Trophoblast cell (in vitro differentiated cells and primary cell): Measurements from ENCODE around the gene SNTG2.

Source experiments
- DNase-seq, 2 donors: peaks; one replicate each; pipeline ENCODE4 v3.0.0-alpha.2; 2016
- H2AFZ ChIP-seq: 2 replicates; pipeline ENCODE4 v1.6.1; 2013; ENCODE audit warnings: low read length, moderate library complexity, mild to moderate bottlenecking; ENCODE audit not compliant: insufficient read depth, poor library complexity
- H2AK5ac ChIP-seq: 2 replicates; pipeline ENCODE4 v1.6.1; 2013; ENCODE audit warnings: mild to moderate bottlenecking, low read length
- H2BK120ac ChIP-seq: 2 replicates; pipeline ENCODE4 v1.6.1; 2013; ENCODE audit warnings: low read length, mild to moderate bottlenecking, moderate library complexity; ENCODE audit not compliant: insufficient read depth, poor library complexity
- H2BK12ac ChIP-seq: 2 replicates; pipeline ENCODE4 v1.6.1; 2013; ENCODE audit warnings: mild to moderate bottlenecking, low read length, moderate library complexity
- H2BK5ac ChIP-seq: 2 replicates; pipeline ENCODE4 v1.6.1; 2013; ENCODE audit warnings: low read length, low read depth, moderate library complexity, mild to moderate bottlenecking; ENCODE audit not compliant: poor library complexity
- H3K14ac ChIP-seq: 2 replicates; pipeline ENCODE4 v1.6.1; 2013; ENCODE audit warnings: mild to moderate bottlenecking, low read length
- H3K18ac ChIP-seq: 2 replicates; pipeline ENCODE4 v1.6.1; 2013; ENCODE audit warnings: mild to moderate bottlenecking, low read length
- H3K23ac ChIP-seq: 2 replicates; pipeline ENCODE4 v1.6.1; 2013; ENCODE audit warnings: low read length
- H3K27ac ChIP-seq: 2 replicates; pipeline ENCODE4 v1.5.1; 2013; ENCODE audit warnings: low read depth, mild to moderate bottlenecking, inconsistent platforms, low read length, moderate library complexity
- H3K27me3 ChIP-seq: 2 replicates; pipeline ENCODE4 v1.6.1; 2013; ENCODE audit warnings: inconsistent platforms, mild to moderate bottlenecking, low read length, moderate library complexity; ENCODE audit not compliant: insufficient read depth
- H3K36me3 ChIP-seq, 2 experiments: 1 replicate in 1 of 2; 2 replicates in 1 of 2; pipeline ENCODE4 v1.6.1; 2013; ENCODE audit warnings: low read length in 2 of 2, mild to moderate bottlenecking in 2 of 2, moderate library complexity in 1 of 2; ENCODE audit not compliant: insufficient read depth in 2 of 2, control insufficient read depth in 1 of 2
- H3K4ac ChIP-seq: 2 replicates; pipeline ENCODE4 v1.6.1; 2013; ENCODE audit warnings: low read depth, mild to moderate bottlenecking, low read length, moderate library complexity
- H3K4me1 ChIP-seq, 2 experiments: 1 replicate in 1 of 2; 2 replicates in 1 of 2; pipeline ENCODE4 v1.6.1; 2013; ENCODE audit warnings: low read length in 2 of 2, mild to moderate bottlenecking in 2 of 2, moderate library complexity in 1 of 2; ENCODE audit not compliant: insufficient read depth in 2 of 2, control insufficient read depth in 1 of 2
- H3K4me2 ChIP-seq: 2 replicates; pipeline ENCODE4 v1.6.1; 2013; ENCODE audit warnings: inconsistent platforms, mild to moderate bottlenecking, low read length, moderate library complexity
- H3K4me3 ChIP-seq: 2 replicates; pipeline ENCODE4 v1.5.1; 2013; ENCODE audit warnings: mild to moderate bottlenecking, low read depth, low read length, inconsistent platforms
- H3K79me1 ChIP-seq: one replicate; pipeline ENCODE4 v1.6.1; 2013; ENCODE audit warnings: low read length
- H3K79me2 ChIP-seq: 2 replicates; pipeline ENCODE4 v1.6.1; 2013; ENCODE audit warnings: low read length, mild to moderate bottlenecking; ENCODE audit not compliant: control insufficient read depth, insufficient read depth, poor library complexity
- H3K9ac ChIP-seq: 2 replicates; pipeline ENCODE4 v1.6.1; 2013; ENCODE audit warnings: mild to moderate bottlenecking, low read length
- H3K9me3 ChIP-seq: 2 replicates; pipeline ENCODE4 v1.6.1; 2013; ENCODE audit warnings: low read depth, mild to moderate bottlenecking, control low read depth, inconsistent platforms, low read length; ENCODE audit not compliant: insufficient read depth
- H4K12ac ChIP-seq: 2 replicates; pipeline ENCODE4 v1.6.1; 2013; ENCODE audit warnings: low read depth, mild to moderate bottlenecking, low read length, moderate library complexity
- H4K8ac ChIP-seq: 2 replicates; pipeline ENCODE4 v1.6.1; 2013; ENCODE audit warnings: low read depth, mild to moderate bottlenecking, low read length, moderate library complexity
- H4K91ac ChIP-seq: one replicate; pipeline ENCODE4 v1.6.1; 2013; ENCODE audit warnings: low read depth, mild to moderate bottlenecking, low read length, moderate library complexity
- WGBS: extraction: QIAGEN DNeasy Blood & Tissue Kit; methylation state at CpG from one replicate; pipeline ENCODE4 v1.1.7; 2013; ENCODE audit warnings: missing lambda C conversion rate; ENCODE audit not compliant: insufficient read length, insufficient coverage; ENCODE audit errors: extremely low coverage; 5-methylcytosine and 5-hydroxymethylcytosine counted together

The SNTG2 gene

DNA sequence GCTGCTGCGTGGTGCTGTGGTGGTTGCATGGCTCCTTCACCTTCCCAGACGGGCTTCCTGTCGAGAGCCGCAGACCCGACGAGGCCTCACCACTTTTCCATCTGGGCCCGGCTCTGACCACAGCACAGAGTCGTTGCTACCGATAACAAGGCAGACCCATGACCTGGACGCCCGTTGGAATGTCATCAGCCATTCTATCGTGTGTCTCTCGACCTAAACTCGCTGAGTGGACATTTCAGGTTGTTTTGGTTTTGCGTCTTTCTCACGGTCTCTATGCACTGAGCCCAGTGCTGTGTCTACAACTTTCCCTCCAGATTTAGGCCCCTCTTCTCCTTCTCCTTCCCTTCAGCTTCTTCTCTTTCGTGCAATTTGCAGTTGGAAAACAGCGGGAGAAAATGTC, 257.9 kb downstream of the SNTG2 start:
- Histone ChIP-seq H3K23ac (no peak overlapping the region), H2BK12ac (no peak overlapping the region), H3K36me3 (peaks cover 0 to 1% of the 10 kb centered on the region in 2 experiments), H3K4me1 (no peaks in the 10 kb centered on the region), H3K27me3 (no peaks in the 10 kb centered on the region), H3K9ac (no peak overlapping the region), H3K27ac (no peak overlapping the region), H2AFZ (no peak overlapping the region), H2BK120ac (no peak overlapping the region), H3K4ac (no peak overlapping the region), H2AK5ac (no peak overlapping the region), H2BK5ac (no peak overlapping the region), H4K8ac (no peak overlapping the region), H3K4me2 (no peak overlapping the region), H3K18ac (no peak overlapping the region), H3K9me3 (no peaks in the 10 kb centered on the region), H3K14ac (no peak overlapping the region), H3K4me3 (no peak overlapping the region), H3K79me2 (no peaks in the 10 kb centered on the region), H4K91ac (no peak overlapping the region), H4K12ac (no peak overlapping the region), H3K79me1 (no peaks in the 10 kb centered on the region)
- no peak for DNase-seq
- no CpG with 5 or more reads among the region's 18 CpGs for WGBS

DNA sequence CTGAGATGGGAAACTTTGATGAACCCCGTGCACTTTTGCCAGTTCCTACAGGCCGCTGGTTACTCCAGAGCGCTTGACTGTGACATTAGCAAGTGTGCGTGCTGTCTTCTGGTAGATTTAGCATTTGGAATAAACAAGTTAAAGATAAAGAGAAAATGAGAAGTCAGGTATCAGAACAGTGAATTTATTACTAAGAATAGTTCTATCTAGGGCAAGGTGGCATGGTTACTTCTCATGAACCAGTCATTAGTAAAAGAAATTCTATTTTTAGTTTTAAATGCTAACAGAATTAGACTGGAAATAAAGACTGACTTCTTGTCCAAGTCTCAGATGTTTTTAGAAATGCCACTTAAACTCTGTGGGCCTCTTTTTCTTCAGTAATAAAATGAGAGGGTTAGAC, 258.6 kb downstream of the SNTG2 start:
- no peak for DNase-seq
- Histone ChIP-seq H2AFZ (no peak overlapping the region), H3K4me3 (no peak overlapping the region), H3K18ac (no peak overlapping the region), H3K27ac (no peak overlapping the region), H3K9ac (no peak overlapping the region), H2AK5ac (no peak overlapping the region), H3K79me1 (no peaks in the 10 kb centered on the region), H4K91ac (no peak overlapping the region), H2BK120ac (no peak overlapping the region), H3K4me2 (no peak overlapping the region), H4K12ac (no peak overlapping the region), H3K36me3 (peaks cover 0 to 1% of the 10 kb centered on the region in 2 experiments), H3K9me3 (no peaks in the 10 kb centered on the region), H3K14ac (no peak overlapping the region), H3K23ac (no peak overlapping the region), H4K8ac (no peak overlapping the region), H3K79me2 (no peaks in the 10 kb centered on the region), H3K27me3 (no peaks in the 10 kb centered on the region), H2BK12ac (no peak overlapping the region), H3K4me1 (no peaks in the 10 kb centered on the region), H2BK5ac (no peak overlapping the region), H3K4ac (no peak overlapping the region)
- no CpG with 5 or more reads among the region's 4 CpGs for WGBS

GRCh38 chr2:1209761-1210160, 259.1 kb downstream of the SNTG2 start:
- no peaks in the 10 kb centered on the region for H3K27me3 ChIP-seq
- no peak overlapping the region for H4K91ac ChIP-seq
- H3K79me1 ChIP-seq: no peaks in the 10 kb centered on the region
- no peak overlapping the region for H3K4me2 ChIP-seq
- H3K4me3 ChIP-seq: no peak overlapping the region
- no peak overlapping the region for H3K4ac ChIP-seq
- no peak overlapping the region for H4K12ac ChIP-seq
- no peak overlapping the region for H3K9ac ChIP-seq
- no peaks in the 10 kb centered on the region for H3K4me1 ChIP-seq
- H2AK5ac ChIP-seq: no peak overlapping the region
- no peak overlapping the region for H2BK12ac ChIP-seq
- no peak overlapping the region for H3K14ac ChIP-seq
- H3K18ac ChIP-seq: no peak overlapping the region
- no peak overlapping the region for H2AFZ ChIP-seq
- H4K8ac ChIP-seq: no peak overlapping the region
- H2BK120ac ChIP-seq: no peak overlapping the region
- no peak overlapping the region for H3K23ac ChIP-seq
- peaks cover 0 to 1% of the 10 kb centered on the region in 2 experiments for H3K36me3 ChIP-seq
- no peaks in the 10 kb centered on the region for H3K79me2 ChIP-seq
- WGBS: no CpG with 5 or more reads among the region's 3 CpGs
- no peaks in the 10 kb centered on the region for H3K9me3 ChIP-seq
- H3K27ac ChIP-seq: no peak overlapping the region
- no peak overlapping the region for H2BK5ac ChIP-seq
- no peak for DNase-seq

- Histone ChIP-seq H3K9ac (no peak overlapping the region), H4K12ac (no peak overlapping the region), H3K4me1 (no peaks in the 10 kb centered on the region), H4K8ac (no peak overlapping the region), H2BK120ac (no peak overlapping the region), H2AK5ac (no peak overlapping the region), H2AFZ (no peak overlapping the region), H3K23ac (no peak overlapping the region), H2BK12ac (no peak overlapping the region), H3K9me3 (no peaks in the 10 kb centered on the region), H3K4me3 (no peak overlapping the region), H3K18ac (no peak overlapping the region), H3K79me2 (no peaks in the 10 kb centered on the region), H3K4me2 (no peak overlapping the region), H3K27ac (no peak overlapping the region), H3K27me3 (no peaks in the 10 kb centered on the region), H3K4ac (no peak overlapping the region), H4K91ac (no peak overlapping the region), H3K79me1 (no peaks in the 10 kb centered on the region), H2BK5ac (no peak overlapping the region), H3K36me3 (peaks cover 0 to 1% of the 10 kb centered on the region in 2 experiments), H3K14ac (no peak overlapping the region)
- no CpG with 5 or more reads among the region's 3 CpGs for WGBS
- no peak for DNase-seq
Measured at GRCh38 chr2:1210352-1210751, 259.7 kb downstream of the SNTG2 start.
